Osteoblast (primary cell): Measurements from ENCODE around the gene NTMT1. TPM values are rescaled to one million over a fixed set of nuclear protein-coding genes. Genes with fewer than 3 reads are reported as not detected.

Experiments
- DNase-seq: peaks from one replicate; pipeline ENCODE4 v3.0.0; 2011; ENCODE audit warnings: low spot score, mixed read lengths; ENCODE audit not compliant: insufficient read length; ENCODE audit errors: missing footprints
- H2AFZ ChIP-seq: 2 replicates; pipeline ENCODE4 v1.6.0; 2011; ENCODE audit warnings: mild to moderate bottlenecking, low read length
- H3K27ac ChIP-seq: 2 replicates; pipeline ENCODE4 v1.5.1; 2011; ENCODE audit warnings: mild to moderate bottlenecking, low read depth, low read length, moderate library complexity
- H3K27me3 ChIP-seq: 2 replicates; pipeline ENCODE4 v1.6.0; 2012; ENCODE audit warnings: mild to moderate bottlenecking, control low read depth, inconsistent platforms, low read length, moderate library complexity; ENCODE audit not compliant: insufficient read depth
- H3K36me3 ChIP-seq: 2 replicates; pipeline ENCODE4 v1.5.1; 2011; ENCODE audit warnings: mild to moderate bottlenecking, low read length, control low read depth, moderate library complexity; ENCODE audit not compliant: insufficient read depth
- H3K4me1 ChIP-seq: 2 replicates; pipeline ENCODE4 v1.5.1; 2011; ENCODE audit warnings: mild to moderate bottlenecking, low read length, control low read depth, moderate library complexity; ENCODE audit not compliant: insufficient read depth
- H3K4me2 ChIP-seq: 2 replicates; pipeline ENCODE4 v1.6.0; 2011; ENCODE audit warnings: mild to moderate bottlenecking, low read length; ENCODE audit not compliant: insufficient read depth
- H3K4me3 ChIP-seq: fragments of 200-600 bp; sonication (generic); 3 replicates; pipeline ENCODE4 v1.5.1; 2012; ENCODE audit warnings: mild to moderate bottlenecking, low read length, inconsistent platforms; ENCODE audit not compliant: insufficient read depth
- H3K79me2 ChIP-seq: 2 replicates; pipeline ENCODE4 v1.6.0; 2012; ENCODE audit warnings: mild to moderate bottlenecking, low read length, control low read depth, inconsistent platforms; ENCODE audit not compliant: insufficient read depth
- H3K9me3 ChIP-seq: 2 replicates; pipeline ENCODE4 v1.5.1; 2011; ENCODE audit warnings: low read depth, low read length, control low read depth
- H4K20me1 ChIP-seq: 2 replicates; pipeline ENCODE4 v1.6.0; 2012; ENCODE audit warnings: mild to moderate bottlenecking, low read length, control low read depth; ENCODE audit not compliant: insufficient read depth
- total RNA-seq: library from RNA; depleted of rRNA; stranded (reverse); fragments of >200 nt; gene quantifications from 2 replicates; pipeline ENCODE4 v1.2.3, GENCODE V29; 2012
- TF ChIP-seq, protein P1 (sequence below): IDR thresholded peaks from 2 replicates; pipeline ENCODE4 v1.5.1; 2011; ENCODE audit warnings: mild to moderate bottlenecking, low read depth, low read length, moderate library complexity; ENCODE audit errors: extremely low read depth

The NTMT1 gene
- total RNA-seq, 1 donor, result 26.4 TPM

DNA sequence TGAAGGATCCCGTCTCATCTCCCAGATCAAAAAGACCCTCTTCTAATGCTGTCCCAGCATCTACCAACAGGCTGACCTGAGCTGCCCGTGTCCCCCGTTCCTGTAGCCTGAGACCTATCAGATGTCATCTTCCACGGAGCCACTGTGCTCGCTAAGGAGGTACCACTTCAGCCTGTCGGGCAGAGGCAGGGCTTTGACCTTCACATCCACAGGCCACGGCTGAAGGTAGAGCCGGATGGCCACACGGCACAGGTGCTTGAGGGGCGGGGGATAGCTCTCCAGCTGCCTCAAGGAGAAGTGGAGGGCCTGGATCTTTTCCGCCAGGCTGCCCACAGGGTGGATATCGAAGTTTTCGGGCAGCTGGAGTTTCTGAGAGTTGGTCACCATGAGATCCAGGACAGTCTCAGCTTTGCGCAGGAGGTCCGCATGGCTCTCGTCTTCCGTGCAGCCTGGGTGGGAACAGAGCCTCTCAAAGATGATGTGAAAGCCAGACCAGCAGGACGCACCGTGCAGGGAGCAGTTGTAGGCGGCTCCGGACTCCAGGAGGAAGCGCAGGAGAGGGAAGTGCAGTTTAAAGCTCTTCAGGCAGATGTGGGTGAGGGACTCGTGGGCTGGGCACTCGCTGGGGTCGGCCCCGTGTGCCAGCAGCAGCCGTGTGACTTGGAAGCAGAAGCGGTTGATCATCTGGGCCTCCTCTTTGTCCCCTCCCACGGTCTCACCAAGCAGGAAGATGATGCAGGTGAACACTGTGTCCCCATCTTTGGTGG lies 11.9 kb downstream of the NTMT1 start:
- Histone ChIP-seq H3K79me2 (peaks cover 84% of the 10 kb centered on the region), H3K4me2 (no peak overlapping the region), H3K27ac (no peak overlapping the region), H3K36me3 (peaks cover 55% of the 10 kb centered on the region), H3K27me3 (no peaks in the 10 kb centered on the region), H3K9me3 (no peaks in the 10 kb centered on the region), H2AFZ (no peak overlapping the region), H3K4me3 (no peak overlapping the region), H3K4me1 (peaks cover 19% of the 10 kb centered on the region), H4K20me1 (peaks cover 59% of the 10 kb centered on the region)
- DNase-seq, result no peak
- TF ChIP-seq, protein P1, sequence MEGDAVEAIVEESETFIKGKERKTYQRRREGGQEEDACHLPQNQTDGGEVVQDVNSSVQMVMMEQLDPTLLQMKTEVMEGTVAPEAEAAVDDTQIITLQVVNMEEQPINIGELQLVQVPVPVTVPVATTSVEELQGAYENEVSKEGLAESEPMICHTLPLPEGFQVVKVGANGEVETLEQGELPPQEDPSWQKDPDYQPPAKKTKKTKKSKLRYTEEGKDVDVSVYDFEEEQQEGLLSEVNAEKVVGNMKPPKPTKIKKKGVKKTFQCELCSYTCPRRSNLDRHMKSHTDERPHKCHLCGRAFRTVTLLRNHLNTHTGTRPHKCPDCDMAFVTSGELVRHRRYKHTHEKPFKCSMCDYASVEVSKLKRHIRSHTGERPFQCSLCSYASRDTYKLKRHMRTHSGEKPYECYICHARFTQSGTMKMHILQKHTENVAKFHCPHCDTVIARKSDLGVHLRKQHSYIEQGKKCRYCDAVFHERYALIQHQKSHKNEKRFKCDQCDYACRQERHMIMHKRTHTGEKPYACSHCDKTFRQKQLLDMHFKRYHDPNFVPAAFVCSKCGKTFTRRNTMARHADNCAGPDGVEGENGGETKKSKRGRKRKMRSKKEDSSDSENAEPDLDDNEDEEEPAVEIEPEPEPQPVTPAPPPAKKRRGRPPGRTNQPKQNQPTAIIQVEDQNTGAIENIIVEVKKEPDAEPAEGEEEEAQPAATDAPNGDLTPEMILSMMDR, result no peak

DNA sequence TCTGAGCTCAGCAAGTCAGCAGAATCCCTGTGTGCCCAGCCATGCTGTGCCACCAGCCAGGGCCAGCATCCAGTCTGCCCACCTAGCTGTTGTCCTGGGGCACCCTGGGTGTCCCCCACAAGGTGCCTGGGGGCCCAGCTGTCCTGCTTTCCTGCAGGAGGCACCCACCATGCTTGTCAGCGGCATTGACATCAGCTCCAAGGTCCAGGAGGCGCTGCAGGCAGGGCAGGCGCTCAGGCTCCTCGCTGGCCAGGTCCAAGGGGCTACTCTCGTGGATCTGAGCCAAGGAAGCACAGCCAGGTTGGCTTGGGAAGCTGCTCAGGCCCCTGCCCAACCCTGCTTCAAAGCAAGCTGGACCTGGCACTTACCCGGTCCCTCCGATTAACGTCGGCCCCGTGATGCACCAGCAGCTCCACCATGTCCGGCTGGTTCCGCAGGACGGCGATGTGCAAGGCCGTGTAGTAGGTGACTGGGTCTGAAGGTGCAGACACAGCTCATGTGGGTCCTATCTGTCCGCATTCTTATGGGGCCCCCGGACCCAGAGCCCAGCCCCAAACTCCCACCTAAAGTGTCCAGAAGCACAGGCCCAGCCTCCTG lies 13.2 kb downstream of the NTMT1 start:
- Histone ChIP-seq H3K36me3 (peaks cover 47% of the 10 kb centered on the region), H3K4me1 (peaks cover 19% of the 10 kb centered on the region), H4K20me1 (peaks cover 47% of the 10 kb centered on the region), H2AFZ (no peak overlapping the region), H3K79me2 (peaks cover 72% of the 10 kb centered on the region), H3K4me3 (no peak overlapping the region), H3K27ac (peak overlapping the region; percentile 77), H3K4me2 (no peak overlapping the region), H3K9me3 (no peaks in the 10 kb centered on the region), H3K27me3 (no peaks in the 10 kb centered on the region)
- TF ChIP-seq, protein P1, result no peak
- no peak for DNase-seq

DNA sequence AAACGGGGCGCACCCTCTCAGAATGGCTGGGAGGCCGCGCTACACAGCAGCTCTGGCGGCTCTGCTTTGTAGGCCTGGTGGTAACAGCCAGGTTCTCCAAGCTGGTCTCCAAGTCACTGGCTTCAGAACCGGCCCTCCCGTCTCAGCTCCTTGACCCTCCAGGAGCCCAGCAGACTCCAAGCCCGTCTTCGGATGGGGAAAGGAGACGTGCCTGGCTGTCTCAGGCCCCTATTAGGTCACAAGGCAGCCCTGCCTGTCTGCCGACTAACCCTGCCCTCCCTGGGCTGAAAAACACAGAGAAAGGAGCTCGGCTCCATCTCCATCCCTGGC lies 13.8 kb downstream of the NTMT1 start:
- H3K4me3 ChIP-seq, result peak overlapping the region; percentile 98
- peak overlapping the region; percentile 94 for H3K4me2 ChIP-seq
- peaks cover 19% of the 10 kb centered on the region for H3K4me1 ChIP-seq
- H3K9me3 ChIP-seq, result no peaks in the 10 kb centered on the region
- H3K27me3 ChIP-seq, result no peaks in the 10 kb centered on the region
- DNase-seq, result peak; percentile 92
- H3K27ac ChIP-seq, result peak overlapping the region; percentile 77
- H3K36me3 ChIP-seq, result peaks cover 44% of the 10 kb centered on the region
- peaks cover 66% of the 10 kb centered on the region for H3K79me2 ChIP-seq
- no peak overlapping the region for H2AFZ ChIP-seq
- H4K20me1 ChIP-seq, result peaks cover 46% of the 10 kb centered on the region
- TF ChIP-seq, protein P1, result no peak

DNA sequence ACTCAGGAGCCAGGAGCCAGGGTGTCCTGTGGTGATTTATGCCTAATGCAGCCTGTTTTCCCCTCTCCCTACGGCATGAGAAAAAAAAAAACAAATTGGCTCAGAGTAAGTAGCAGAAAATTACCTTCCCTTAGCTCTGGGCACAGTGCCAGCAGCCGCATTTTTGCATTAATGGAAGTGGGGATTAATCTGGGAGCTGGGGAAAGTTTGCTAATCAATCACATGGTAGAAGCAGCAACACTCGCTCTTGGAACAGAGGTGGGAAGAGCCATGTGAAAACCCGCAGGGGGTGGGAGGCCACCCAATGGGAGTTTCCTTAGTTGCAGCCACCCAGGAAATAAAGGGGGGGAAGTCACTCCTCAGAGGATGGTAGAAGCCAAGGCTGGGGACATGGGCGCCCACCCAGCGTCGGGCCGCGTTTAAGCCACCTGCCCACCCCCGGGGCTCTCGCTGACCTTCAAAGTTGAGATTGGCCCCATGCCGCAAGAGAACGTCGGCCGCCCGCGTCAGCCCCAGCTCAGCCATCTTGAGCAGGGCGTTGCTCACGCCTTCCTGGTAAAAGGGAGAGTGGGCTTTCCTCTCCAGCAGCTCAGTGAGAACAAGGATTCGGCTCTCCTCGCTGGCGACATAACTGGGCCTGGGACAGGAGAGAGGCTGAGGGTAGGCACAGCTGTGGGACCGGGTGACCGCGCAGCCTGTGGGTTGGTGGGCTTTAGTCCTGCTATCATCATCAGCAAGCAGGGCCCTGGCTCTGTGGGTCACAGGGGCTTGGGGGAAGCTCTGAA lies 14.3 kb downstream of the NTMT1 start:
- H3K27me3 ChIP-seq, result no peaks in the 10 kb centered on the region
- no peak for DNase-seq
- peaks cover 60% of the 10 kb centered on the region for H3K79me2 ChIP-seq
- no peak overlapping the region for H2AFZ ChIP-seq
- H3K4me1 ChIP-seq, result peaks cover 19% of the 10 kb centered on the region
- H3K4me2 ChIP-seq, result peak overlapping the region; percentile 94
- H3K9me3 ChIP-seq, result no peaks in the 10 kb centered on the region
- TF ChIP-seq, protein P1, result no peak
- H3K36me3 ChIP-seq, result peaks cover 38% of the 10 kb centered on the region
- peak overlapping the region; percentile 98 for H3K4me3 ChIP-seq
- H3K27ac ChIP-seq, result peak overlapping the region; percentile 77
- H4K20me1 ChIP-seq, result peaks cover 41% of the 10 kb centered on the region
